Mammary epithelial cell (primary cell): ENCODE results near the gene TNIK.

Experiments
- EZH2 ChIP-seq: IDR thresholded peaks from 2 replicates; pipeline ENCODE4 v1.6.1; 2012; ENCODE audit warnings: low read length, inconsistent platforms, borderline replicate concordance
- TF ChIP-seq, protein P1 (sequence below), 2 donors: IDR thresholded peaks in 1 of 2; conservative IDR thresholded peaks in 1 of 2; 2 replicates each; pipeline ENCODE4 v1.5.1; 2011 to 2012; ENCODE audit warnings: inconsistent platforms in 2 of 2, low read length in 2 of 2, mild to moderate bottlenecking in 2 of 2, control low read depth in 1 of 2, low read depth in 1 of 2; ENCODE audit not compliant: insufficient read depth in 1 of 2; ENCODE audit errors: extremely low read depth in 1 of 2

- TF ChIP-seq EZH2: no peak
- TF ChIP-seq, protein P1, sequence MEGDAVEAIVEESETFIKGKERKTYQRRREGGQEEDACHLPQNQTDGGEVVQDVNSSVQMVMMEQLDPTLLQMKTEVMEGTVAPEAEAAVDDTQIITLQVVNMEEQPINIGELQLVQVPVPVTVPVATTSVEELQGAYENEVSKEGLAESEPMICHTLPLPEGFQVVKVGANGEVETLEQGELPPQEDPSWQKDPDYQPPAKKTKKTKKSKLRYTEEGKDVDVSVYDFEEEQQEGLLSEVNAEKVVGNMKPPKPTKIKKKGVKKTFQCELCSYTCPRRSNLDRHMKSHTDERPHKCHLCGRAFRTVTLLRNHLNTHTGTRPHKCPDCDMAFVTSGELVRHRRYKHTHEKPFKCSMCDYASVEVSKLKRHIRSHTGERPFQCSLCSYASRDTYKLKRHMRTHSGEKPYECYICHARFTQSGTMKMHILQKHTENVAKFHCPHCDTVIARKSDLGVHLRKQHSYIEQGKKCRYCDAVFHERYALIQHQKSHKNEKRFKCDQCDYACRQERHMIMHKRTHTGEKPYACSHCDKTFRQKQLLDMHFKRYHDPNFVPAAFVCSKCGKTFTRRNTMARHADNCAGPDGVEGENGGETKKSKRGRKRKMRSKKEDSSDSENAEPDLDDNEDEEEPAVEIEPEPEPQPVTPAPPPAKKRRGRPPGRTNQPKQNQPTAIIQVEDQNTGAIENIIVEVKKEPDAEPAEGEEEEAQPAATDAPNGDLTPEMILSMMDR (conservative IDR thresholded peaks at IDR 0.05 in 1 of 2, IDR thresholded peaks at IDR 0.05 in 1 of 2; ENCODE audit: extremely low read depth in 1 of 2, insufficient read depth in 1 of 2, low read depth in 1 of 2, low read length in 2 of 2): no peak
Observed at GRCh38 chr3:171125010-171125409, 335.2 kb downstream of the TNIK start.
